Cardiac muscle cell (in vitro differentiated cells and primary cell): Measurements from ENCODE around the gene FOXO6. TPM values are rescaled to one million over a fixed set of nuclear protein-coding genes. Genes with fewer than 3 reads are reported as not detected.

ENCODE experiments used
- DNase-seq, 2 donors: peaks; one replicate each; pipeline versions ENCODE4 v3.0.0 to v3.0.0-alpha.2; 2010 to 2017; ENCODE audit warnings: low read depth in 1 of 2, low spot score in 1 of 2
- H3K27ac ChIP-seq: fragments of 200-600 bp; sonication (generic); 2 replicates; pipeline ENCODE4 v1.5.1; 2016
- H3K27me3 ChIP-seq: fragments of 200-600 bp; sonication (generic); 2 replicates; pipeline ENCODE4 v1.6.0; 2016; ENCODE audit warnings: control low read depth
- H3K36me3 ChIP-seq: fragments of 200-600 bp; sonication (generic); 2 replicates; pipeline ENCODE4 v1.5.1; 2016; ENCODE audit warnings: control low read depth
- H3K4me1 ChIP-seq: fragments of 200-600 bp; sonication (generic); 2 replicates; pipeline ENCODE4 v1.8.1; 2017; ENCODE audit warnings: low read depth, mild to moderate bottlenecking, mixed run types
- H3K4me3 ChIP-seq: fragments of 200-600 bp; sonication (generic); 2 replicates; pipeline ENCODE4 v1.5.1; 2016; ENCODE audit warnings: mild to moderate bottlenecking
- H3K9me3 ChIP-seq: fragments of 200-600 bp; sonication (generic); 2 replicates; pipeline ENCODE4 v1.5.1; 2017; ENCODE audit warnings: low read depth, mild to moderate bottlenecking, control low read depth
- CTCF ChIP-seq: IDR thresholded peaks from 2 replicates; pipeline ENCODE4 v1.5.1; 2012; ENCODE audit warnings: low read depth, mild to moderate bottlenecking, low read length
- polyA plus RNA-seq: library from polyadenylated mRNA; unstranded; fragments of >200 nt; fragmentation: Nextera tagmentation; extraction: Ambion mirVana; gene quantifications from 2 replicates; pipeline ENCODE4 v1.2.1, GENCODE V29; 2016
- total RNA-seq: library from RNA; depleted of rRNA; stranded (reverse); fragments of >200 nt; gene quantifications from 2 replicates; pipeline ENCODE4 v1.2.3, GENCODE V29; 2016

Gene FOXO6
- total and polyA plus RNA-seq, 2 experiments from 2014 or later, result 10.7 to 18.2 TPM

GRCh38 chr1:41431490-41432350 lies 70.5 kb downstream of the FOXO6 start:
- no peak for TF ChIP-seq CTCF
- Histone ChIP-seq H3K4me1 (peaks cover 5% of the 10 kb centered on the region), H3K9me3 (no peaks in the 10 kb centered on the region), H3K4me3 (no peak overlapping the region), H3K36me3 (no peaks in the 10 kb centered on the region), H3K27ac (no peak overlapping the region), H3K27me3 (no peaks in the 10 kb centered on the region)
- peak; percentile 24 to 30 for DNase-seq

Other genes with a start within 250 kb of the FOXO6 start
- 95.4 and 147 TPM in 2 replicates for gene SCMH1, start 119.1 kb upstream of the FOXO6 start, total RNA-seq
- 126 and 197 TPM in 2 replicates for gene SCMH1, start 119.1 kb upstream of the FOXO6 start, polyA plus RNA-seq
- gene EDN2, start 123.2 kb downstream of the FOXO6 start, total RNA-seq, result 0.92 and 0.98 TPM in 2 replicates
- gene EDN2, start 123.2 kb downstream of the FOXO6 start, polyA plus RNA-seq, result 1.8 TPM in 2 replicates